HCT116 (cell line): ENCODE measurements around the gene DYNLT2B. TPM values are rescaled to one million over a fixed set of nuclear protein-coding genes. Genes with fewer than 3 reads are reported as not detected.

ENCODE experiments used
- ATAC-seq: fragments of 200-7000 bp; cut with Tn5 transposase; 2 replicates; pipeline ENCODE4 v1.9.1; 2020; ENCODE audit warnings: mild to moderate bottlenecking, moderate library complexity
- BruUV-seq: library from RNA; stranded (reverse); fragments of 400-500 nt; replicated peaks from 2 replicates; lab custom pipeline; 2021; lab: Mats Ljungman, UMichigan
- CTCF ChIA-PET: fragments of 300-600 bp; sonication (Branson Sonifier 250); formaldehyde crosslinking; loops from one replicate; lab custom pipeline; 2021; ENCODE audit warnings: antibody characterized with exemption; lab: Charles Lee
- POLR2A ChIA-PET: fragments of 300-600, 350-600 bp; sonication (Branson Sonifier 250); formaldehyde crosslinking; loops from one replicate; lab custom pipeline; 2021; ENCODE audit warnings: antibody characterized with exemption; lab: Charles Lee
- RAD21 ChIA-PET, 2 experiments: fragments of 300-600 bp; sonication (Branson Sonifier 250); formaldehyde crosslinking; loops; one replicate each; lab custom pipeline; 2023; ENCODE audit warnings: low total read pairs in 2 of 2; ENCODE audit not compliant: uncharacterized antibody in 2 of 2, unreplicated experiment in 2 of 2, low non-redundant PET in 1 of 2; lab: Charles Lee
- DNase-seq: peaks from one replicate; pipeline ENCODE4 v3.0.0-alpha.2; 2010; ENCODE audit warnings: low read depth, low spot score
- H2AFZ ChIP-seq: fragments of 200-600 bp; shearing (Covaris generic), sonication (generic); 2 replicates; pipeline ENCODE4 v1.6.1; 2017; ENCODE audit warnings: low read depth, mixed run types, mixed read lengths, antibody characterized with exemption, low read length; ENCODE audit not compliant: poor library complexity, severe bottlenecking
- H3K27ac ChIP-seq: 2 replicates; pipeline ENCODE4 v1.5.1; 2012; ENCODE audit warnings: low read depth, low read length
- H3K27me3 ChIP-seq: fragments of 200-600 bp; sonication (generic); 2 replicates; pipeline ENCODE4 v1.6.1; 2016; ENCODE audit warnings: mixed run types, low read length, mixed read lengths; ENCODE audit not compliant: insufficient read depth
- H3K36me3 ChIP-seq, 2 experiments: fragments of 200-500 bp in 1 of 2; fragments of 200-600 bp in 1 of 2; sonication (Bioruptor generic) in 1 of 2; sonication (generic) in 1 of 2; 2 replicates each; pipeline versions ENCODE4 v1.5.1 to v1.6.1; 2014 to 2016; ENCODE audit warnings: low read length in 2 of 2, inconsistent platforms in 1 of 2, mixed read lengths in 1 of 2, mixed run types in 1 of 2; ENCODE audit not compliant: insufficient read depth in 2 of 2, control insufficient read depth in 1 of 2
- H3K4me1 ChIP-seq, 2 experiments: fragments of 200-600 bp in 1 of 2; sonication (generic) in 1 of 2; 2 replicates each; pipeline versions ENCODE4 v1.5.1 to v1.6.1; 2012 to 2017; ENCODE audit warnings: low read length in 2 of 2, inconsistent platforms in 1 of 2, mild to moderate bottlenecking in 1 of 2, mixed read lengths in 1 of 2, mixed run types in 1 of 2, moderate library complexity in 1 of 2; ENCODE audit not compliant: insufficient read depth in 2 of 2, control insufficient read depth in 1 of 2
- H3K4me2 ChIP-seq: fragments of 200-600 bp; sonication (generic); 2 replicates; pipeline ENCODE4 v1.6.1; 2017; ENCODE audit warnings: mixed run types, low read length, mixed read lengths
- H3K4me3 ChIP-seq, 2 experiments: fragments of 200-600 bp in 1 of 2; sonication (generic) in 1 of 2; replicated peaks in 1 of 2; 2 replicates each; pipeline ENCODE4 v1.5.1; 2011 to 2016; ENCODE audit warnings: low read length in 2 of 2, control low read depth in 1 of 2, low read depth in 1 of 2, mild to moderate bottlenecking in 1 of 2, mixed read lengths in 1 of 2, mixed run types in 1 of 2
- H3K79me2 ChIP-seq: fragments of 200-600 bp; sonication (generic); 2 replicates; pipeline ENCODE4 v1.6.1; 2017; ENCODE audit warnings: mild to moderate bottlenecking, mixed run types, low read length, moderate library complexity, mixed read lengths; ENCODE audit not compliant: insufficient read depth
- H3K9ac ChIP-seq: fragments of 200-600 bp; sonication (generic); 2 replicates; pipeline ENCODE4 v1.6.1; 2016; ENCODE audit warnings: low read length, mixed read lengths
- H3K9me2 ChIP-seq: fragments of 200-600 bp; sonication (generic), shearing (Covaris generic); 2 replicates; pipeline ENCODE4 v1.6.1; 2017; ENCODE audit warnings: mixed run types, mild to moderate bottlenecking, moderate library complexity; ENCODE audit not compliant: insufficient read depth
- H3K9me3 ChIP-seq, 2 experiments: fragments of 200-500 bp in 1 of 2; fragments of 200-600 bp in 1 of 2; sonication (Bioruptor generic) in 1 of 2; sonication (generic) in 1 of 2; 2 replicates each; pipeline ENCODE4 v1.6.1; 2014 to 2017; ENCODE audit warnings: low read length in 2 of 2, mixed read lengths in 2 of 2, inconsistent platforms in 1 of 2, low read depth in 1 of 2, mild to moderate bottlenecking in 1 of 2, mixed run types in 1 of 2, moderate library complexity in 1 of 2; ENCODE audit not compliant: control insufficient read depth in 1 of 2, insufficient read depth in 1 of 2
- H4K20me1 ChIP-seq: fragments of 200-600 bp; sonication (generic), shearing (Covaris generic); 2 replicates; pipeline ENCODE4 v1.6.1; 2017; ENCODE audit warnings: mixed run types, mild to moderate bottlenecking, moderate library complexity; ENCODE audit not compliant: insufficient read depth
- CBX3 ChIP-seq: IDR thresholded peaks from 2 replicates; pipeline ENCODE4 v1.6.1; 2012; ENCODE audit warnings: low read depth
- CTCF ChIP-seq, 3 experiments: fragments of 200-600 bp in 1 of 3; sonication (generic) in 1 of 3; IDR thresholded peaks in 2 of 3; conservative IDR thresholded peaks in 1 of 3; 2 replicates each; pipeline ENCODE4 v1.5.1; 2012 to 2017; ENCODE audit warnings: low read depth in 2 of 3, low read length in 2 of 3, antibody characterized with exemption in 1 of 3, borderline replicate concordance in 1 of 3, control low read depth in 1 of 3, mild to moderate bottlenecking in 1 of 3, mixed read lengths in 1 of 3, mixed run types in 1 of 3, moderate library complexity in 1 of 3; ENCODE audit not compliant: insufficient read depth in 1 of 3
- EGR1 ChIP-seq: IDR thresholded peaks from 2 replicates; pipeline ENCODE4 v1.6.1; 2012; ENCODE audit warnings: low read depth
- ELF1 ChIP-seq: IDR thresholded peaks from 2 replicates; pipeline ENCODE4 v1.6.1; 2012; ENCODE audit warnings: low read depth, borderline replicate concordance
- EZH2 ChIP-seq: fragments of 200-600 bp; sonication (generic); IDR thresholded peaks from 2 replicates; pipeline ENCODE4 v1.6.1; 2017; ENCODE audit warnings: antibody characterized with exemption, mixed run types
- EZH2phosphoT487 ChIP-seq: fragments of 200-600 bp; IDR thresholded peaks from 2 replicates; pipeline ENCODE4 v1.6.1; 2018; ENCODE audit warnings: antibody characterized with exemption, borderline replicate concordance
- JUND ChIP-seq: IDR thresholded peaks from 2 replicates; pipeline ENCODE4 v1.6.1; 2012
- POLR2A ChIP-seq: IDR thresholded peaks from 2 replicates; pipeline ENCODE4 v1.7.0; 2011; ENCODE audit warnings: borderline replicate concordance; ENCODE audit not compliant: insufficient read depth, insufficient read length; ENCODE audit errors: extremely low read depth
- POLR2AphosphoS5 ChIP-seq: IDR thresholded peaks from 2 replicates; pipeline ENCODE4 v1.6.1; 2011; ENCODE audit warnings: mild to moderate bottlenecking, low read depth, low read length, moderate library complexity
- RAD21 ChIP-seq: IDR thresholded peaks from 2 replicates; pipeline ENCODE4 v1.6.1; 2012; ENCODE audit warnings: low read depth, mild to moderate bottlenecking
- SIN3A ChIP-seq: IDR thresholded peaks from 2 replicates; pipeline ENCODE4 v1.6.1; 2012; ENCODE audit warnings: low read depth
- SRF ChIP-seq: IDR thresholded peaks from 2 replicates; pipeline ENCODE4 v1.6.1; 2012; ENCODE audit warnings: low read depth
- TCF7L2 ChIP-seq: IDR thresholded peaks from 2 replicates; pipeline ENCODE4 v1.7.0; 2011; ENCODE audit warnings: borderline replicate concordance, inconsistent platforms; ENCODE audit not compliant: insufficient read depth, insufficient read length; ENCODE audit errors: extremely low read depth
- YY1 ChIP-seq: IDR thresholded peaks from 2 replicates; pipeline ENCODE4 v1.6.1; 2011; ENCODE audit warnings: low read length, low read depth, moderate library complexity, mild to moderate bottlenecking; ENCODE audit not compliant: insufficient replicate concordance; ENCODE audit errors: extremely low read depth
- ZBTB33 ChIP-seq: IDR thresholded peaks from 2 replicates; pipeline ENCODE4 v1.6.1; 2011; ENCODE audit warnings: mild to moderate bottlenecking, low read length, moderate library complexity; ENCODE audit not compliant: insufficient replicate concordance; ENCODE audit errors: extremely low read depth
- ZFX ChIP-seq: fragments of 450-650 bp; IDR thresholded peaks from 2 replicates; pipeline ENCODE4 v1.6.1; 2017
- ZNF274 ChIP-seq: fragments of 200-500 bp; sonication (Bioruptor generic); IDR thresholded peaks from 2 replicates; pipeline ENCODE4 v1.6.1; 2014; ENCODE audit warnings: mild to moderate bottlenecking, low read depth, low read length, inconsistent platforms
- intact Hi-C: fragments of 100-400 bp; cut with micrococcal nuclease; formaldehyde crosslinking; loops from 2 replicates; pipeline ENCODE4 v1.10.0; 2022
- total RNA-seq: library from RNA; stranded (reverse); gene quantifications from one replicate; pipeline ENCODE4 v1.2.1, GENCODE V29; 2021; ENCODE audit not compliant: unreplicated experiment
- TF ChIP-seq, protein P1 (sequence below): IDR thresholded peaks from 2 replicates; pipeline ENCODE4 v1.6.1; 2012
- TF ChIP-seq, protein P2 (sequence below): IDR thresholded peaks from 2 replicates; pipeline ENCODE4 v1.6.1; 2012; ENCODE audit warnings: low read depth
- TF ChIP-seq, protein P3 (sequence below): IDR thresholded peaks from 2 replicates; pipeline ENCODE4 v1.6.1; 2012

DYNLT2B gene
- total RNA-seq, 1 experiment from 2014 or later: 9.7 TPM

- TF ChIP-seq CTCF (IDR thresholded peaks at IDR 0.05 in 2 of 3, conservative IDR thresholded peaks at IDR 0.05 in 1 of 3; ENCODE audit: borderline replicate concordance in 1 of 3, insufficient read depth in 1 of 3, low read depth in 2 of 3, low read length in 2 of 3): no peak
Measured at GRCh38 chr3:196351541-196351940, 33.5 kb upstream of the DYNLT2B start (continued).

DNA sequence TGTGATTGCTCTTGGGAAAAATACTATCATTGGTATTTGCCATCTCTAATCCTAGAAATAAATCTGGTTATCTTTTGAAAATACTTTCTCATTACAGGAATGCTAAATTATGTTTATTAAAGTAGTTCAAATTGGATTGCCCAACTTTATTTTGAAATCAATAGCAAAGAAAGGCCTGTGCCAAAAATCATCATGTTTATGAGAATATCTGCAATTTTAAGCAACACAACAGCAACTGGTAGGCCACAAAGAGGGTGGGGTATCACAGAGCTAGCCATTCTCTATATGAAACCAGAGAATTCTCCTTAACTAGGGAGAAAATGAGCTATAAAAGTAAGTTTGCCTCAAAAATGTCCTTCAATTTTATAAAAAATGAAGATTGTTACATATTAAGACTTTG, 32.0 kb upstream of the DYNLT2B start:
- ATAC-seq: no peak
- intact Hi-C loops: no loop called here
- H3K36me3 ChIP-seq: peaks cover under 1 to 5% of the 10 kb centered on the region in 2 experiments; a peak in 2 of 4 replicates
- H3K9me3 ChIP-seq: no peaks in the 10 kb centered on the region
- no peaks in the 10 kb centered on the region for H3K79me2 ChIP-seq
- H3K4me1 ChIP-seq: no peaks in the 10 kb centered on the region
- DNase-seq: no peak
- no peak overlapping the region for H3K27ac ChIP-seq
- H3K4me2 ChIP-seq: no peak overlapping the region
- RAD21 ChIA-PET: no interaction called here
- BruUV-seq: no TSS peak
- H3K27me3 ChIP-seq: no peaks in the 10 kb centered on the region
- H3K9me2 ChIP-seq: no peaks in the 10 kb centered on the region
- POLR2A ChIA-PET: no interaction called here
- no peak overlapping the region for H3K9ac ChIP-seq
- TF ChIP-seq ELF1: no peak
- no peak for TF ChIP-seq ZBTB33
- no peak for TF ChIP-seq CBX3
- TF ChIP-seq TCF7L2: no peak
- TF ChIP-seq ZNF274: no peak
- TF ChIP-seq EZH2: no peak
- TF ChIP-seq, protein P1, sequence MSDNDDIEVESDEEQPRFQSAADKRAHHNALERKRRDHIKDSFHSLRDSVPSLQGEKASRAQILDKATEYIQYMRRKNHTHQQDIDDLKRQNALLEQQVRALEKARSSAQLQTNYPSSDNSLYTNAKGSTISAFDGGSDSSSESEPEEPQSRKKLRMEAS: no peak
- TF ChIP-seq EGR1: no peak
- TF ChIP-seq RAD21: no peak
- TF ChIP-seq ZFX: no peak
- TF ChIP-seq SIN3A: no peak
- TF ChIP-seq EZH2phosphoT487: no peak
- no peak for TF ChIP-seq YY1
- TF ChIP-seq, protein P2, sequence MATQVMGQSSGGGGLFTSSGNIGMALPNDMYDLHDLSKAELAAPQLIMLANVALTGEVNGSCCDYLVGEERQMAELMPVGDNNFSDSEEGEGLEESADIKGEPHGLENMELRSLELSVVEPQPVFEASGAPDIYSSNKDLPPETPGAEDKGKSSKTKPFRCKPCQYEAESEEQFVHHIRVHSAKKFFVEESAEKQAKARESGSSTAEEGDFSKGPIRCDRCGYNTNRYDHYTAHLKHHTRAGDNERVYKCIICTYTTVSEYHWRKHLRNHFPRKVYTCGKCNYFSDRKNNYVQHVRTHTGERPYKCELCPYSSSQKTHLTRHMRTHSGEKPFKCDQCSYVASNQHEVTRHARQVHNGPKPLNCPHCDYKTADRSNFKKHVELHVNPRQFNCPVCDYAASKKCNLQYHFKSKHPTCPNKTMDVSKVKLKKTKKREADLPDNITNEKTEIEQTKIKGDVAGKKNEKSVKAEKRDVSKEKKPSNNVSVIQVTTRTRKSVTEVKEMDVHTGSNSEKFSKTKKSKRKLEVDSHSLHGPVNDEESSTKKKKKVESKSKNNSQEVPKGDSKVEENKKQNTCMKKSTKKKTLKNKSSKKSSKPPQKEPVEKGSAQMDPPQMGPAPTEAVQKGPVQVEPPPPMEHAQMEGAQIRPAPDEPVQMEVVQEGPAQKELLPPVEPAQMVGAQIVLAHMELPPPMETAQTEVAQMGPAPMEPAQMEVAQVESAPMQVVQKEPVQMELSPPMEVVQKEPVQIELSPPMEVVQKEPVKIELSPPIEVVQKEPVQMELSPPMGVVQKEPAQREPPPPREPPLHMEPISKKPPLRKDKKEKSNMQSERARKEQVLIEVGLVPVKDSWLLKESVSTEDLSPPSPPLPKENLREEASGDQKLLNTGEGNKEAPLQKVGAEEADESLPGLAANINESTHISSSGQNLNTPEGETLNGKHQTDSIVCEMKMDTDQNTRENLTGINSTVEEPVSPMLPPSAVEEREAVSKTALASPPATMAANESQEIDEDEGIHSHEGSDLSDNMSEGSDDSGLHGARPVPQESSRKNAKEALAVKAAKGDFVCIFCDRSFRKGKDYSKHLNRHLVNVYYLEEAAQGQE: no peak
- TF ChIP-seq, protein P3, sequence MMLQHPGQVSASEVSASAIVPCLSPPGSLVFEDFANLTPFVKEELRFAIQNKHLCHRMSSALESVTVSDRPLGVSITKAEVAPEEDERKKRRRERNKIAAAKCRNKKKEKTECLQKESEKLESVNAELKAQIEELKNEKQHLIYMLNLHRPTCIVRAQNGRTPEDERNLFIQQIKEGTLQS: no peak
- no peak for TF ChIP-seq POLR2A
- no peak for TF ChIP-seq JUND
- no peak for TF ChIP-seq POLR2AphosphoS5
- no peak for TF ChIP-seq SRF
- H2AFZ ChIP-seq: no peak overlapping the region
- CTCF ChIA-PET: no interaction called here
- no peak overlapping the region for H3K4me3 ChIP-seq
- H4K20me1 ChIP-seq: no peaks in the 10 kb centered on the region
